A673 (cell line): ENCODE results near the gene ETV6. TPM values are rescaled to one million over a fixed set of nuclear protein-coding genes. Genes with fewer than 3 reads are reported as not detected.

Source experiments
- BruUV-seq: library from RNA; stranded (reverse); fragments of 400-500 nt; replicated peaks from 2 replicates; lab custom pipeline; 2021; lab: Mats Ljungman, UMichigan
- CTCF ChIA-PET: fragments of 300-600 bp; sonication (Branson Sonifier 250); formaldehyde crosslinking; loops from one replicate; lab custom pipeline; 2022; ENCODE audit warnings: antibody characterized with exemption; lab: Charles Lee
- POLR2A ChIA-PET: fragments of 300-600 bp; sonication (Branson Sonifier 250); formaldehyde crosslinking; loops from one replicate; lab custom pipeline; 2022; ENCODE audit warnings: antibody characterized with exemption; ENCODE audit not compliant: low non-redundant PET; lab: Charles Lee
- DNase-seq: peaks from one replicate; pipeline ENCODE4 v3.0.0-alpha.2; 2015; ENCODE audit warnings: low spot score
- H3K27ac ChIP-seq: fragments of 200-600 bp; sonication (generic); 2 replicates; pipeline ENCODE4 v1.5.1; 2016; ENCODE audit warnings: mixed run types, low read depth, mild to moderate bottlenecking, mixed read lengths, antibody characterized with exemption, low read length; ENCODE audit not compliant: poor library complexity, severe bottlenecking
- H3K27me3 ChIP-seq: fragments of 200-600 bp; sonication (generic); replicated peaks from 2 replicates; pipeline ENCODE4 v1.6.1; 2017; ENCODE audit warnings: mixed run types, low read depth, mild to moderate bottlenecking, mixed read lengths, antibody characterized with exemption, low read length; ENCODE audit not compliant: insufficient read depth, poor library complexity
- H3K36me3 ChIP-seq: fragments of 200-600 bp; sonication (generic); 2 replicates; pipeline ENCODE4 v1.6.1; 2016; ENCODE audit warnings: mixed run types, mild to moderate bottlenecking, mixed read lengths, antibody characterized with exemption, low read length; ENCODE audit not compliant: insufficient read depth, poor library complexity, severe bottlenecking
- H3K4me1 ChIP-seq: fragments of 200-600 bp; sonication (generic); 2 replicates; pipeline ENCODE4 v1.6.1; 2017; ENCODE audit warnings: mixed run types, mild to moderate bottlenecking, mixed read lengths, antibody characterized with exemption, low read length; ENCODE audit not compliant: insufficient read depth, poor library complexity, severe bottlenecking
- H3K4me3 ChIP-seq: fragments of 200-600 bp; sonication (generic); 2 replicates; pipeline ENCODE4 v1.5.1; 2016; ENCODE audit warnings: low read depth, mixed run types, mild to moderate bottlenecking, mixed read lengths, low read length; ENCODE audit not compliant: poor library complexity, severe bottlenecking
- H3K9me3 ChIP-seq: fragments of 200-600 bp; sonication (generic); 2 replicates; pipeline ENCODE4 v1.6.1; 2016; ENCODE audit warnings: mixed run types, low read depth, mild to moderate bottlenecking, mixed read lengths, antibody characterized with exemption, low read length; ENCODE audit not compliant: poor library complexity, severe bottlenecking
- EZH2 ChIP-seq: fragments of 200-600 bp; sonication (generic); IDR thresholded peaks from 2 replicates; pipeline ENCODE4 v1.6.1; 2017; ENCODE audit warnings: borderline replicate concordance, low read depth, mild to moderate bottlenecking, mixed read lengths, antibody characterized with exemption, low read length; ENCODE audit not compliant: poor library complexity, severe bottlenecking
- intact Hi-C: fragments of 100-400 bp; cut with micrococcal nuclease; formaldehyde crosslinking; loops from one replicate; pipeline ENCODE4 v1.10.0; 2022; ENCODE audit not compliant: unreplicated experiment
- total RNA-seq: library from RNA; stranded (reverse); gene quantifications from 2 replicates; pipeline ENCODE4 v1.2.3, GENCODE V29; 2021
- TF ChIP-seq, protein P1 (sequence below): fragments of 300-800, 200-600 bp; sonication (generic); conservative IDR thresholded peaks from 2 replicates; pipeline ENCODE4 v1.5.1; 2017; ENCODE audit warnings: low read depth, mild to moderate bottlenecking, antibody characterized with exemption, low read length, moderate library complexity, mixed read lengths

Gene ETV6
- total RNA-seq, 1 experiment from 2014 or later: 32.4 TPM

DNA sequence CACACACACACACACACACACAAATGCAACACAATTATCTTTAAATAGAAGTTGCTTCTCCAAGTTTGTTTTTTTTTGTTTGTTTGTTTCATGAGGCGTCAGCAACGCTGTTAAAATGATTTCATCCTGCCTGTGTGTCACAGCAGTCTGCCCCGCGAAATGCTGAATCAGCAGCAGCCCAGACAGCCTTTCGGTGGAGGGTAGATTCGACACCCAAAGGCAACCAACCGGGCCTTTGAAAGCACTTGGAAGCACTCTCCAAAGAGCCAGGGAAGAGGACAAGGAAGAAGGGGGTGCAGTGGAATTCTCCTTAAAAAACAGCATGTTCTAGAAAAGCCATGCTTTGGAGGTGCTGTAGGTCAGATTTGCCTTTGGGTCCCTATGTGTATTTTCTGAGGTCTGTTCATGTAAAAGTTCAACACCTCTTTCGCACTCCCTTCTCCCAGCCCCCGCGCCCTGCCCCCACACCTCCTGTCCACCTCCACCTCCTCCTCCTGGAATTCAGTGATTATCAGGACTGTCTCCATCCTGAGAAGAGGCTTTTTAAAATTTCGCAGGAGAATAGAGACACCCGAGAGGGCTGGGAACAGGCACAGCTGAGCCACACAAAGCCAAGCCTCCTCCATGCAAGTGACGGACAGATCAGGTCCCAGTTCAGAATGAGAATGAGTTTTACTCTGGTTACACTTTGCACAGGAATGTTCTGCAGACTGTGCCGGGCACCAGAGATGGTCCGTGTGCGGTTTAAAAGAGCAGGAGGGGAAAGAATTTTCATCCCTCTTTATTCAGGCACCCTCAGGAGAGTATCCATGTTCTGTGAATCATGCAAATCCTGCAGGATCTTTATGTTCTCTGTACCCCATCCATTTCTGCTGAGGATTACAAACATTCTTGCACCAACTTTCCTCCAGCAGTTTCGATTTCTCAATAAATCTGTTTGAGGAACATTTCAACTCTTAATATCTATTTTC, 177.9 kb downstream of the ETV6 start:
- Histone ChIP-seq H3K36me3 (no peaks in the 10 kb centered on the region), H3K9me3 (no peaks in the 10 kb centered on the region), H3K4me3 (no peak overlapping the region), H3K27me3 (no peaks in the 10 kb centered on the region), H3K4me1 (peaks cover 55% of the 10 kb centered on the region), H3K27ac (no peak overlapping the region)
- TF ChIP-seq, protein P1, sequence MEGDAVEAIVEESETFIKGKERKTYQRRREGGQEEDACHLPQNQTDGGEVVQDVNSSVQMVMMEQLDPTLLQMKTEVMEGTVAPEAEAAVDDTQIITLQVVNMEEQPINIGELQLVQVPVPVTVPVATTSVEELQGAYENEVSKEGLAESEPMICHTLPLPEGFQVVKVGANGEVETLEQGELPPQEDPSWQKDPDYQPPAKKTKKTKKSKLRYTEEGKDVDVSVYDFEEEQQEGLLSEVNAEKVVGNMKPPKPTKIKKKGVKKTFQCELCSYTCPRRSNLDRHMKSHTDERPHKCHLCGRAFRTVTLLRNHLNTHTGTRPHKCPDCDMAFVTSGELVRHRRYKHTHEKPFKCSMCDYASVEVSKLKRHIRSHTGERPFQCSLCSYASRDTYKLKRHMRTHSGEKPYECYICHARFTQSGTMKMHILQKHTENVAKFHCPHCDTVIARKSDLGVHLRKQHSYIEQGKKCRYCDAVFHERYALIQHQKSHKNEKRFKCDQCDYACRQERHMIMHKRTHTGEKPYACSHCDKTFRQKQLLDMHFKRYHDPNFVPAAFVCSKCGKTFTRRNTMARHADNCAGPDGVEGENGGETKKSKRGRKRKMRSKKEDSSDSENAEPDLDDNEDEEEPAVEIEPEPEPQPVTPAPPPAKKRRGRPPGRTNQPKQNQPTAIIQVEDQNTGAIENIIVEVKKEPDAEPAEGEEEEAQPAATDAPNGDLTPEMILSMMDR: no peak
- no peak for TF ChIP-seq EZH2
- DNase-seq: peak; percentile 38
- no TSS peak for BruUV-seq
- intact Hi-C loops: no loop called here
- CTCF ChIA-PET: no interaction called here
- POLR2A ChIA-PET: no interaction called here

DNA sequence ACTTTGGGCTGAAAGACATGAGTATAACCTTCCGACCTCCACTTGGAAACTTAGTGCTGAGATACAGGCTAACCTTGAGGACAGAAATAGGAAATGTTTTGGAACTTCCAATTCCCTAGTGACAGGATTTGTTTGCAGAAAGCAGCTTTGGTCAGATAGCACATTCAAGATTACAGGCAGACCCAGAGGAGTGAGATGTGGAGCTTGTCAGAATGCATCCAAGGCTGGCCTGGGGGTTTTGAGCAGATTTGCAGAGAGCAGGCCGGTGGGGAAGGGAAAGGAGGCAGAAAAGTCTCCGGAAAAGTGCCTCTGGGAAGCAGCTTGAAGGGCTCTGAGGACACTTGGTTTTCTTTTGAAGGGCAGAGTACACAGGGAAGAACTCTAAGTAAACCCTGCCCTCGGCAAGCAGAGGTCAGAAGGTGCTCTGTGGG, 180.3 kb downstream of the ETV6 start:
- TF ChIP-seq, protein P1: no peak
- ChIA-PET CTCF (no interaction called here), POLR2A (no interaction called here)
- H3K4me3 ChIP-seq: no peak overlapping the region
- intact Hi-C loops: no loop called here
- peaks cover 45% of the 10 kb centered on the region for H3K4me1 ChIP-seq
- H3K36me3 ChIP-seq: no peaks in the 10 kb centered on the region
- H3K27ac ChIP-seq: no peak overlapping the region
- DNase-seq: no peak
- no peaks in the 10 kb centered on the region for H3K9me3 ChIP-seq
- no TSS peak for BruUV-seq
- H3K27me3 ChIP-seq: no peaks in the 10 kb centered on the region

DNA sequence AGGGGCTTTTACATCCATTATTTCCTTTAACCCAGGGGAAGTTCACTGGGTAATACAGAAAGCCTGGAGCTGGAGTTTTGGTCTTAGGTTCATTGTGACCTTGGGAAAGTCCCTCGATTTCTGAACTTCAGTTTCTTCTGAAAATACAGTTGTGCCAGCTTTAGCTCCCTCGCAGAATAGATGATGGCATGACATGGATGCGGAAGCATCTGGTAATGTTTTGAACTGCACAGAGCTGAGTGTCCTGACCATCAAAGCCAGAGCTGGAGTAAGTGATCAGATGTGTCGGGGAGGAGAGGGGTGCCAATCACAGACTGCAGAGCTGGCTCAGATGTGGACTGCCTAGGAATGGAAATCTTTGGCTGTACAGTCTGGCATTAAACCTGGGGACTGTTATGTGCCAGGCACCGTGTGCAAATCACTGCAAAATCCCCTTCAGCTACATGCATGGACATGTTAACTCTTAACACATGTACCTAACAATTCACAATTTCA, 180.9 kb downstream of the ETV6 start:
- intact Hi-C loops: no loop called here
- BruUV-seq: no TSS peak
- CTCF ChIA-PET: no interaction called here

More for the DNA sequence above, 180.9 kb downstream of the ETV6 start:
- Histone ChIP-seq H3K27me3 (no peaks in the 10 kb centered on the region), H3K9me3 (no peaks in the 10 kb centered on the region), H3K4me1 (peaks cover 45% of the 10 kb centered on the region), H3K27ac (no peak overlapping the region), H3K4me3 (no peak overlapping the region), H3K36me3 (no peaks in the 10 kb centered on the region)
- no peak for TF ChIP-seq EZH2
- TF ChIP-seq, protein P1: no peak
- POLR2A ChIA-PET: no interaction called here
- DNase-seq: no peak
